ENCODE measurements around the gene PJVK.
A peak's percentile ranks its signal among the peaks of the same experiment; 100 is the strongest.
"Not testable (repeated sequence)": the region's sequence is repeated elsewhere in the genome, so short reads cannot be mapped to it uniquely, and the experiment has no call there.

Gene PJVK

GRCh38 chr2:178450774-178451525 lies at the start of gene PJVK, which contains the start of gene PRKRA:
Gene PJVK, plus strand, starts transcription at chr2:178451378. Its CDS starts 2,032 bp downstream, at chr2:178453410.
Gene PRKRA, minus strand, starts transcription at chr2:178451175. Its CDS starts 145 bp downstream, at chr2:178451030.
- DNase-seq, result peak; percentile 95 to 98

DNA sequence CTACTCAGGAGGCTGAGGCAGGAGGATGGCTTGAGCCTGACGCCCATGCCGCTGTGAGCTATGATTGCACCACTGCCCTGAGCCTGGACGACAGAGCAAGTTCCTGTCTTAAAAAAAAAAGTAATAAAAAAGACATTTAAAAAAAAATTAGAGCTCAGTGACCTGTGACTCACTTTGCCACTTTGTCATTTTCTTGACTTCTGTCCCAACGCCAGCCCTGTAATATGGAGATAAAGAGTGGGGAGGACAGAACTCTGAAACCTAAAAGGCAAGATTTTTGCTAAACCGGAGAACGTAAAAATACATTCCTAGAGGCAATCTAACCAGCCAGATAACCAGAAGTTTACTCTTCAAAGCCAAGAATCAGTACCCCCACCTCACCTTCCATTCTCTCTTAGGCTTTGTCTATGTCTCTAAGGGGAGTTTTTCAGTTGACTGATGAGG lies 49.2 kb upstream of the PJVK start:
- no peak for DNase-seq

DNA sequence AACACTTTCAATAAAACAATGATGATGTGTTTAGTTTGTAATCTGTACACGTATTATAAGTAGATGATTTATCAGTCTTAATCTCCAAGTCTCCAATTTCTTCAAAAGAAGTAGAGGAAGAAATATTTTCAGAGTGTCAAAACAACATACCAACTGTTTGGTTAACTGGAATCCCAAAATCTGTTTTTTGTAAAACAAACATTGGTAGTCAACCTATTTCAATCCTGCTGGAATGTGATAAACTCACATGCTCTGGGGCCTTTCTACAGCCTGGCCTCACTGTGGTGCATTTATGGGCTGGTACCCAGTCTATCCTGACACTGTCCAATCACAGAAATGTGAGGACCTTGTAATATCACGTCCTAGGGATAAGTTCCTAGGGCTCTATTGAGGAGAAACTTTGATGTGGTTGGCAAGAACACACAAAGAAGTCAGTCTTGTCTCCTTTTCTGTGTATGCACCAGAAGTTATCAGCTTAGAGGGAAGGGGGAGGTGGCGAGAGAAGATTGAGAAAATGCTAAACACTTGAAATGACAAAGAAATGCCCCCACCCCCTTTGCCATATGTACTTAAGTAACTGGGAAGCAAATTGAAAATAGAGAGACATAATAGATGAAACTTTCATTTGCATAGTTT lies 47.4 kb upstream of the PJVK start:
- DNase-seq, result no peak

- DNase-seq, result no peak
Measured at GRCh38 chr2:178404368-178404767, 46.8 kb upstream of the PJVK start.

DNA sequence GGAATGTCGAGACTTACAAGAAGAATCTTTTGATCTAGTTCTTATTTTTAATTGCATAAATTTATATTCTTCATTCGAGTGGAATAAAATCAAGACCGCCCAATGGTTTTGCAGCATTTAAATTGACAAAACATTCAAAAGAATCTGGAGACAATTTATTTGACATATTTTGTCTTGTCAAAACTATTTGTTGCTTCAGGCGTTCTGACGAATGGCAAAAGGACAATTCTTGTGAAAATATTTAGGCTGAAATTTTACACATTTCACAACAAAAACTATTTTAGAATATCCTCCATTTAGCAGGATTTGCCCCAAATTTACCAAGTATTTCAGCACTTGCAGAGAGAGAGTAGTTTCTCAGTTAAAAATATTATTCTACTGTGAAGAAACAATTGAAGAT lies 41.9 kb upstream of the PJVK start:
- DNase-seq, result no peak

- DNase-seq, result peak in 1 of 2 experiments; percentile 37
Measured at GRCh38 chr2:178412047-178412446, 39.1 kb upstream of the PJVK start.

- not testable (repeated sequence) for DNase-seq
Measured at GRCh38 chr2:178412453-178412852, 38.7 kb upstream of the PJVK start.

DNA sequence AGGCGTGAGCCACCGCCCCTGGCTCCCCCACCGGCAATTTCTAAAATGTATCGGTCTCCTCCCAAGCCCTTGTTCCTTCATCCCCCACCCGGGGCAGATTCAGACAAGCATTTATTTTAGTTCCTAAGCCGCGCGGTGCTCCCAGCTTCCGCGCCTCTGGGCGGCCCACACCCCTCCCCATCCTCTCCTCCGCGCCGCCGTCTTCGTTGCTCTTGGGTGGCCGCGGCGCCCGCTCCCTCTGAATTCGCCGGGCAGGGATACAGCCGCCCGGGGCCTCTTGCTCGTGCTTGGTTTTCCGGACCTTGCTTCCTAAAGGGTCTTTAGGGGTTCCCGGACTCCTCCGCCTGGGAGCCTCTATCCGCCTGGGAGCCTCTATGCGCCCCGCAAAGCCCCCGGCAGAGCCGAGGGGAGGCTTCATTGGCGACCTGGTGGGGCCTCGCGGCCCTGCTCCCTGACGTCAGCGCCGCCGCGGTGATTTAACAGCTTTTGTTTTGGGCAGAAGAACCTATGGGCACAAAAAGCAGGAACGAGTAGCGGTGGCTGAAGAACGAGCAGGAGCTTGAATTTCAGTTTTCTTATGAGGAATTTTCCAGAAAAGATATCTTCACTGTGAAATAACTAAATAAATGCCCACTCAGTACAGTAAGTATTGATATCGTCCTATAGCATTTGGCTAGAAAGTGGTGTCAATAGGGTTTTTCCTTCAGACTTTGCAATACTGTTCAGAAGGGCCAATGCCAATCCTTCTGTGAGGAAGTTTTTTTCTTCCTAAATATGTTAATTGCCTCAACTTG lies 37.5 kb upstream of the PJVK start:
- peak; percentile 78 to 85 for DNase-seq

DNA sequence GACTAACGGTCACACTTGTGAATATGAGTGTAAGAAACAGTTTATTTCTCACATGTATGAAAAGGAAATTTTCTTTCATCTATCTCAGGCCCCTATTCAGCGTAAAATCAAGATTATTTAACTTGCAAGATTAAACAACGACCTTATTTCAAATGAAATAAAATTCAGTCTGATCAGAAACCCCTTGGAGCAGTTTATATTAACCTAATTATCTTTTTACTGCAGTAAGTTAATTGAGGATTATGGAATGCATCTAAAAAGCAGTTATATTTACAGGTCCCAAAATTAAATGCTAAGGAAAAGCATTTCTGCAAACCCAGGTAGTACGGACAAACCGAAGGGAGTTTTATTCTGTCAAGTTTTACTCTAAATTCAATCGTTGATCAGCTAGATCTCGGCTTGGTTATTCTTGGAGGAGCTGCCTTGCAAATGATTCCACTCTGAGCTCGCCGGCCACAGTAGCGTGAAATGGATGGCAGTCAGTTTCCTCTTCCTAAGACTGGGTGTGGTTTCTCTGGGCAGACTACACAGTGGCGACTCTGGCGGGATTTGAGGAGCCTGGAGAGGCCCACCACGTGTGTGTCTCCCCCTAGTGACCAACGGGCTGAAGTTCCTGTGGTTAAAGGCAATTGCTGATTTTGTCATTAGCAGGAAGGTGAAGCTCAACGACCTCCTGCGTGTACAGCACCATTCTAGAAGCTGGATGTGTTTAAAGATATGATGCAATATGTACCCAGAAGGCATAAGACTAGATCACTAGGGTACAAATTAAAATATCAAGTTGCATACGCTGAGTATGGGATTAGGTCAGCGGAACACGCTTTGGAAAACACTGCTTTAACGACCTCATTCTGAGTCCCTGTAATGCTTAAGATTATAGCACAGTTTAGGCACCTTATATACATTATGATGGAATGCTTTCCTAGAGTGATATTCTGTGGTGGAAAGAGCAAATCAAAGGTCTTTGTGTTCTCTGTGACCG lies 36.6 kb upstream of the PJVK start:
- peak; percentile 94 to 96 for DNase-seq

- no peak for DNase-seq
Measured at GRCh38 chr2:178415979-178416378, 35.2 kb upstream of the PJVK start.

DNA sequence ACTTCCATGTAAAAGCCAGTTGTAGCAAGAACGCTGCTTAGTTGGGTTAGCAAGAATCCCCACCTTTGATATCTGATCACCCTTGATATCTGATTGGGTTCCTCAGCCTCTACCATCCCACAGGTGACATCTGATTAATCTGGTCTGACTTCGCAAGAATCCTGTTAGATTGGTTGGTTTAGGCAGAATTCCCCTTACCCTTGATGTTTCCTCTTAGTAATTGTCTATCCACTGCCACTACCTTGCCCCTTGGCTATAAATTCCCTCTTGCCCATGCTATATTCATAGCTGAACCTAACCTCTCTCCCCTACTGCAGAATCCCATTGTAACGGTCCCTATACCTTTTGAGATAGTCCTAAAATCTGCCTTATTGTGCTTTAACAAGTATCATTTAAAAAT lies 33.3 kb upstream of the PJVK start:
- no peak for DNase-seq

GRCh38 chr2:178418426-178418825 lies 32.8 kb upstream of the PJVK start:
- no peak for DNase-seq

DNA sequence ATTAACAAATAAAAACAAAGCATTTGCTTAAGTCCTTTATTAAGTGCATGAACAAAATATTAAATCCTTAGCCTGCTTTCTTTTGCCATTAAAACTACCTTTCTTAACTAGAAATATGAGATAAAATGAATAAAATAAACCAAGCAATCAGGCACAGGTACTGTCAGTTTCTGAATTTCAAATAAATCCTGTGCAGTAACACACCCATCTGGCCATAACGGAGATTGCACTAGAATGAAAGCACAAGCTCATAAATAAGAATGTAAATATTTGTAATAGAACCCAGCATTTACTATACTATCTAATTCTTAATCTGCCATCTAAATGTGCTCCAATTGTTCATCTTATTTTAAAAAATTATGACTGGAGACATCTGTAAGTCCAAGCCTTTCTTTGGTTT lies 32.1 kb upstream of the PJVK start:
- DNase-seq, result peak; percentile 10 to 54

GRCh38 chr2:178420463-178420999 lies 30.6 kb upstream of the PJVK start:
- no peak for DNase-seq

DNA sequence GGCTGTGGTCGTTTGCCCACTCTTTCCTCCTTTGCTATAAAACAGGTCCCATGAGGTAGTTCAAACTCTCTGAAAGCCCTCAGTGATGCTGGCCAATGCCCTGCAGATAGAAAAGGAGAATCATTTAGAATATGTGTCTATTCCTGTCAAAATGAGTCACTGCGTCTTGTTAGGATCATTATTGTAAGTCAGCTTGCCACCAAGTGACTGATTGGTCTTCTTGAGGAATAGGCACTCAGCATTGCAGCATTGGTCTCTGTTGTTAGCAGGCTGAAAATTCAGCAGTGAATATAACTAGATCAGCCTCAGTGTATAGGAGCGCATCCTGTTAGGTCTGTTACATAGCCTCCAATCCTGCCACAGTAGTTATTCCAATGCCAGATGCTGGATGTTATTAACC lies 29.1 kb upstream of the PJVK start:
- DNase-seq, result no peak

DNA sequence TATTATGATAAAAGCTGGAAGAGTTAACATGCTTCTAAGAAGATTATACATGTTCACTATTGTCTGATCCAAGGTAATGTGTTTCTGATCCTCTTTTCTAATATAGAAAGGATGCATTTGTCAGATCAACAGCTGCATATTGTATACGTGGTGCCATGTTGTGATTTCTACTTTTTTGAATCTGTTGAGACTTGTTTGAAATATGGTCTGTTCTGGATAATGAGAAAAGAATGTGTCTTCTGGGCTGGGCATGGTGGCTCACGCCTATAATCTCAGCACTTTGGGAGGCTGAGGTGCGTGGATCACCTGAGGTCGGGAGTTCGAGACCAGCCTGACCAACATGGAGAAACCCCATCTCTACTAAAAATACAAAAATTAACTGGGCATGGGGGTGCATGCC lies 27.4 kb upstream of the PJVK start:
- not testable (repeated sequence) for DNase-seq

- no peak for DNase-seq
Measured at GRCh38 chr2:178425255-178425827, 25.8 kb upstream of the PJVK start.

DNA sequence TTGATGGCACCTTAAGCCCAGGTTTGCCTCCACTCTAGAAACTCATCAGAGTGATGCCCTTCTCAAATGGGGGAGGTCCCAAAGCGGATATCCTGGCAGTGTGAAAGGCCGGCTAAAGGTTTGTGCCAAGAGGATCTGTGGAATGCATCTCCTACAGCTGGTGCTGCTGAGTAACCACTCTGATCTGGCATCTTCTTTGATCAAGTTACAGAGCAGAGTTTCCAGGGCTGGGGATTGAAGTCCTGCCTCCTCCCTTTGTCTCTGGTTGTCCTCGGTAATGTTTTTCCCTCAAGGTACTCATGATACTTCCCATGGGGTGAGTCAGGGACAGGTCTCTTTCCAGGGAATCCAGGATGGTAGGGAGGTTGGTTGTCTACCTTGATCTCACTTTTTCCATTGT lies 24.8 kb upstream of the PJVK start:
- DNase-seq, result no peak

DNA sequence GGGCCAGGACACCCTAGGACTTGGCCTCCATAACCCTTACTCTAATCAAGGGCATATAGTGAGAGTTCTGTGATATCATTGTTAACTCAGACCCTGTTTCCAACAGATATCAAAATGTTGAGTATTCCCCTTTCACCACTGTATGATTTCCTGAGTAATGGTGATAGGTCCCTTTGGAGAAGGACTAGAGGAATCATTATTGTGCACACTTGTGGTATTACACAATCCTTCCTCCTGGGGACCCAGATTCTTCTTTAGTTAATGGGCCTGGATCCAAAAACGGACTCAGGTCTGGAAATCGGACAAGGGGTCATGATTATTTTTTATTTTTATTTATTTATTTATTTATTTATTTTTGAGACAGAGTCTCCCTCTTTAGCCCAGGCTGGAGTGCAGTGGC lies 23.7 kb upstream of the PJVK start:
- DNase-seq, result no peak

GRCh38 chr2:178428396-178428806 lies 22.8 kb upstream of the PJVK start:
- no peak for DNase-seq

DNA sequence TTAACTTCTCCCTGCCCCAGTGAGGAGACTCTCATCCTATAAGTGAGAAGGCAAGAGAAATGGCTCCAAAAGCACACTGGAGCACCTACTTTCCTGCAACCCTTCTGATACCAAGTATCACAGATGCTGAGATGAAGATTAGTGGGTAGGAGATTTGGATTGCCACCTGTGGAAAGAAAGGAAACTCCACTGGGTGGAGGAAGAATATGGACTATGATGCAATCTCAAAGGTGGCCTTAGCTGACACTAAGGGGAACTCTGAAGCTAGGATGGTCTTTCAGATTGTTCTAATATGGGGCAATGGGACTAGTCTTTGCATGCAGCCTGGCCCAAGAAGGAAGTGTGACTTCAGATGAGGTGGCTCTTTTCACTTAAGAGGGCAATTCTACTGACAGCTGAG lies 21.8 kb upstream of the PJVK start:
- no peak for DNase-seq

- no peak for DNase-seq
Measured at GRCh38 chr2:178436662-178437061, 14.5 kb upstream of the PJVK start.

All from NCI-H2081 (cell line).